Stomach smooth muscle (tissue), 2 donors: ENCODE measurements around the gene NUP210L.

ENCODE experiments used
- H3K27ac ChIP-seq: one replicate; pipeline ENCODE4 v1.7.0; 2013; ENCODE audit warnings: mild to moderate bottlenecking, low read length, inconsistent platforms
- H3K27me3 ChIP-seq, 2 donors: one replicate each; pipeline ENCODE4 v1.7.0; 2013; ENCODE audit warnings: low read length in 2 of 2; ENCODE audit not compliant: insufficient read depth in 2 of 2, control insufficient read depth in 1 of 2
- H3K36me3 ChIP-seq, 2 donors: one replicate each; pipeline ENCODE4 v1.7.0; 2013; ENCODE audit warnings: low read length in 2 of 2; ENCODE audit not compliant: control insufficient read depth in 2 of 2, insufficient read depth in 2 of 2
- H3K4me1 ChIP-seq: one replicate; pipeline ENCODE4 v1.7.0; 2013; ENCODE audit warnings: low read length; ENCODE audit not compliant: control insufficient read depth, insufficient read depth
- H3K4me3 ChIP-seq, 2 donors: one replicate each; pipeline ENCODE4 v1.7.0; 2013; ENCODE audit warnings: low read length in 2 of 2
- H3K9ac ChIP-seq, 2 donors: one replicate each; pipeline ENCODE4 v1.7.0; 2013; ENCODE audit warnings: low read length in 2 of 2, mild to moderate bottlenecking in 1 of 2
- H3K9me3 ChIP-seq, 2 donors: one replicate each; pipeline ENCODE4 v1.7.0; 2013; ENCODE audit warnings: low read length in 2 of 2; ENCODE audit not compliant: control insufficient read depth in 2 of 2
- donor health status: healthy.
- donor health status: Pancreatic carcinoma.

NUP210L gene

DNA sequence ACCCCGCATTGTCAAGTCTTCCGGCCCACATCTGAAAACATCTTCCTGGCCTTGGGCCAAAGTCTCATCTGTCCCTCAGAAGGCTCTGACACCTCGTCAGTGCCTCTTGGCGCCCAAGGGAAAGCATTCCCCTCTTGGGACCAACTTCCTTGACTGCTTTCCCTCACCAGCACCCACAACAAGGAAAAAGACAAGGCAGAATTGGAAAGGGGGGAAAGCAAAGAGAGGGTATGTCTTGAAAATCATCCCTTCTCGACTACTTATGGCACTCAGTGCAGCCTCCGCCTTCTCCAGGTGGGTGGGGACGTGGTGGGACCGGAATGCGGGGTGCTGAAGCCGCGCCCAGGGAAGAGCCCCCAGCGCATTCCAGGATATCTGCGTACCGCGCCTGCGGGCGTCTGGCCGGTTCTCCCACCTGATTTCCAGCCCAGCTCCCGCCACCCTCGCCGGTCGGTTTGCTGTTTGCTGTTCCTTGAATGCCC, 191.0 kb downstream of the NUP210L start:
- Histone ChIP-seq H3K27ac (peak overlapping the region; percentile 87), H3K4me3 (peak overlapping the region; percentile 88 to 93), H3K9me3 (no peaks in the 10 kb centered on the region), H3K27me3 (no peaks in the 10 kb centered on the region), H3K4me1 (peaks cover 47% of the 10 kb centered on the region), H3K36me3 (peaks cover 12 to 15% of the 10 kb centered on the region in 2 donors), H3K9ac (peak overlapping the region; percentile 90 to 93)

GRCh38 chr1:153963030-153963849, 191.6 kb downstream of the NUP210L start, which contains the start of gene SLC39A1:
TSS of gene SLC39A1 (minus strand) at chr1:153963537. CDS start at chr1:153962715, 822 bp downstream.
- Histone ChIP-seq H3K27ac (peak within 1 kb of the TSS; percentile 87), H3K9ac (peak within 1 kb of the TSS; percentile 90 to 93), H3K4me1 (peaks cover 44% of the 10 kb centered on the region), H3K4me3 (peak within 1 kb of the TSS; percentile 88 to 93), H3K27me3 (no peaks in the 10 kb centered on the region), H3K36me3 (peaks cover 12 to 15% of the 10 kb centered on the region in 2 donors), H3K9me3 (no peaks in the 10 kb centered on the region)

DNA sequence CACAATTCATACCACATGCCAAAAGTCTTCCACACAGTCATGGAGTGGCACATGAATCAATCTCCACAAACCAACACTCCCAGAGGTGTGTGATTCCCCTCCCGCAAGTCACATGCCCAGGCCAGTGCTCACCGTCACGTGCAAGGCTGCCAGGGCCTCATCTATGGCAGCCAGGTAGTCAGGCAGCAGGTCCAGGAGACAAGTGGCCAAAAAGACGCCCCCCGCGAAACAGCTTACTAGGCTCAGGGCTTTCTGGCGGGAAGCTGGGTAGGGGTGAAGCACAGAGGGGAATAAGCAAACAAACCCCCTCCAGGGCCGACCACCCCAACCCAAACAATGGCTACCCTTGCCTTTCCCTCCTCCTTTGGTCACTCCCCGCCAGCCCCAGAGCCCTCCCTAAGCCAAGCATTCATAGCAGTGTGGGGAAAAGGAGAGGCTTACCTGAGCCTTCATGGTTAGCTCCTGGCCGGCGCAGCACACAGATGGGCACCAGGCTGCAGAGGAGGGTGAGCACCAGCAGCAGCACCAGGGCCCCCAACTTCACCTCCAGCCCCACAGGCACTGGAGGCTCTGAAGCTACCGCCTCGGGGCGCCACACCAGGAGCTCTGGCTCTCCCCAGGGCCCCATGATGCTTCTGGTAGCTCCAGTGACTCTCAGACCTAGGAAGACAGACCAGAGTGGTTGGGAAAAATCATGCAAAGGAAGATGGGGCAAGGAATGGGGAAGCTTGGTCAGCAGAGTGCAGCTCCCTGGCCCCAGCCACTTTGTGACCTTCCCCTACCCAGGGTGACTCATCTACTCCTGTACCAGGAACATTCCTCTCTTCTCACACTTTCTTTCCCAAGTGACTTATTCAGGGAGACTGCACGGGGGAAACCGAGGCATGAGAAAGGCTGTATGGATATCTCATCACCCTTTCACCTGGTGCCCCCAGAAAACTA, 192.5 kb downstream of the NUP210L start:
- Histone ChIP-seq H3K9me3 (no peaks in the 10 kb centered on the region), H3K27ac (peak overlapping the region; percentile 87), H3K4me1 (peaks cover 44% of the 10 kb centered on the region), H3K36me3 (peaks cover 12 to 15% of the 10 kb centered on the region in 2 donors), H3K27me3 (no peaks in the 10 kb centered on the region), H3K9ac (peak overlapping the region; percentile 90 to 93), H3K4me3 (peak overlapping the region; percentile 88 to 93)

DNA sequence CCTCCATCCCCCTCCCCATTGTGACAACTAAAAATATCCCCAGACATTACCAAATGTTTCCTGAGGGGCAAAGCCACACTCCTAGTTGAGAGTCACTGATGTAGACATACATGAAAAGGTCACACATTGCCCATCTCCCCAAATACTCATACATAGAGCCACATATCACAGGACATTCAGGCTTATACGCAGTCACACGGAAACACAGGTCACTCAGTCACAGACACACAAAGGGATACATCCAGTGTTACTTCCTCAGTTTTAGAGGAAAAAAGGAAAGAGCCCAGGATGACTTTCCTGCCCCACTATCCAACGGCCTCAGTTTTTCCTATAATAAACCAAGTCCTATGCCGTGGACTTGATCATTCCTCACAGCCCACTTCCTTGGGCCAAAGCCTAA, 193.5 kb downstream of the NUP210L start:
- peaks cover 53% of the 10 kb centered on the region for H3K4me1 ChIP-seq
- no peaks in the 10 kb centered on the region for H3K27me3 ChIP-seq
- peak overlapping the region; percentile 88 to 93 for H3K4me3 ChIP-seq
- H3K27ac ChIP-seq, result peak overlapping the region; percentile 87
- H3K36me3 ChIP-seq, result peaks cover 12 to 15% of the 10 kb centered on the region in 2 donors
- peak overlapping the region in 1 of 2 donors; percentile 42 for H3K9ac ChIP-seq
- no peaks in the 10 kb centered on the region for H3K9me3 ChIP-seq

DNA sequence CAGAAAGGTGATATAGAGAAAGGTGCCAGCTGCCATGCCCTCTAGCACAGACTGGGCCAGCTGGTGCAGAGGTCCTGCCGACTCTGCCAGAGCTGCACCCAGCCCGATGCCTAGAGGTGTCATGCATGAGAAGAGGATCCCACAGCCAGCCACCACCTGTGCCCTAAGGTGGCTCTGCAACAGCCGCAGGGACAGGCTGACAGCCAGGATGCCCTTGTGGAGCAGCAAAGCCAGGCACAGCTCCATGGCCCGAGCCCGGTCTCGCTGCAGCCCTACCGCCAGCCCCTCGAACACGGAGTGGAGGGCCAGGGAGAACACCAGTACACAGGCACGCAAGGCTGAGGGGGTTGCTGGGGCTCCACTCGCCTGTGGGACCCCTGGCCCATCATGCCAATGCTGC, 194.7 kb downstream of the NUP210L start:
- Histone ChIP-seq H3K9ac (no peak overlapping the region), H3K27me3 (no peaks in the 10 kb centered on the region), H3K4me1 (peaks cover 62% of the 10 kb centered on the region), H3K36me3 (peaks cover 12 to 15% of the 10 kb centered on the region in 2 donors), H3K9me3 (no peaks in the 10 kb centered on the region), H3K27ac (peak overlapping the region; percentile 77), H3K4me3 (no peak overlapping the region)

DNA sequence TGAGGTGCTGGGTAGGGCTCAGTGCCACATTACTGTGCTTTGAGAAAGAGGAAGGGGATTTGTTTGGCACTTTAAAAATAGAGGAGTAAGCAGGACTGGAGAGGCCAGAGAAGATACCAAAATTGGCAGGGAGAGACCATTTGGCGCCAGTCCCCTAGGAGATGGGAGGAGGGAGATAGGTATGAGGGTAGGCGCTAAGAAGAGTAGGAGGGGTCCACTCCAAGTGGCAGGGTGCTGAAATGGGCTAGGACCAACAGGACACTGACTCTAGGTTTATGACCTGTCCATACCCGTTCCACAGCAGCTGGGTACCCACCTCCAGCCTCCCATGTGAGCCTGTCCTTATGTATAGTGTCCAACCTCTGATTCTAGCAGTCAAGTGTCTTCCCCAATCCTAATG, 195.4 kb downstream of the NUP210L start:
- H3K27ac ChIP-seq, result peak overlapping the region; percentile 77
- H3K9me3 ChIP-seq, result no peaks in the 10 kb centered on the region
- no peaks in the 10 kb centered on the region for H3K27me3 ChIP-seq
- peaks cover 64% of the 10 kb centered on the region for H3K4me1 ChIP-seq
- H3K36me3 ChIP-seq, result peaks cover 12 to 19% of the 10 kb centered on the region in 2 donors
- peak overlapping the region; percentile 13 to 85 for H3K9ac ChIP-seq
- peak overlapping the region in 1 of 2 donors; percentile 95 for H3K4me3 ChIP-seq

DNA sequence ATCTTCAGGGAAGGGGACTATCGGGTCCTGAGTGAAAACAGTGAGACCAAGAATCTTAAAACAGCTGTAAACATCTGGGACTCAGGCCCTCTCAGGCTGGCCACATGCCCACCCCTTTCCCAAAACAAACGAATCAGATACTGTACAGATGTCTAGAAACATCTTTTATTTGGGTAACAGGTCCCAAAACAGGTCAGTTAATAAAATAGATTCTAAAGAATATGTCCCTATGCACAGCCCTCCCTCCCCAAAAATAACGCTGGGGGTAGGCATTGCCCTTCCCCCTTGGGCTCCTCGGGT, 196.0 kb downstream of the NUP210L start:
- Histone ChIP-seq H3K27ac (peak overlapping the region; percentile 77), H3K36me3 (peaks cover 16 to 23% of the 10 kb centered on the region in 2 donors), H3K27me3 (no peaks in the 10 kb centered on the region), H3K4me1 (peaks cover 60% of the 10 kb centered on the region), H3K4me3 (peak overlapping the region; percentile 86 to 95), H3K9ac (peak overlapping the region; percentile 51 to 85), H3K9me3 (no peaks in the 10 kb centered on the region)

DNA sequence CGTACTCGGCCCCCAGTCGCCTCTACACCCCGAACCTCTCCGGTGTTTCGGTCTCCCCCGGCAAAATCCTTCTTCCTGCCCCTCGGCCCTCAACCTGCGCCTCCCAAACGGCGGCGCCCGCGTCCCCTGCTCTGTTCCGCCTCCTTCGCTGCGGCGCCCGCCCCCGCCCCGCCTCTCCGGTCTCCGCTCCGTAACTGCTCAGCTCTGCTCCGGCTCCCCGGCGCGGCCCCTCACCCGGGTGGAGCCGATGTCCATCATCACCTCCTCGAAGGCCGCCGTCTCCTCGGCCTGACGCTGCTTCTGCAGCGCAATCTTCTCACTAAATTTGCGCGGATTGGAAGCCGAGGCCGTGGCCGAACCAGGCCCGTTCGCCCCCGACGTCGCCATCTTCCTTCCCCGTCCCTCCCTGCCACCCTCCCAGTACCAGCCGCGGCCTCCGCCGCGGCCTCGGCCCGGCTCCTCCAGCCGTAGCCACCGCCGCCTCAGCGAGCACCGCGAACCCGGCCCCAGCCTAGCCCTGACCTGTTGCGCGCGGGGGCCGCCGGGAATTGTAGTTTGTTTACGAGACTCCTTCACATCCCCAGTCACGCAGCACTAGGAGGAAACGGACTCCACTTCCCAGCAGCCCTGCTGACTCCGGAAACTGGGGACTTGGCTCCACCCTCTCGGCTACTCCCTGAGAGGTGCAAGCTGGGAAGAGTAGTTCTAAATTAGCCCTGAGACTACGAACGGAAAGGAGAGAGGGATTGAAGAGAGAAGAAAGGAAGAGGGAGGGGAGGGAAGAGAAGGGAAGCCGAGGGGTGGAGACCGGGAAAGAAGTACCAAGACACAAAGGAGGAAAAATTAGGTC, 196.5 kb downstream of the NUP210L start, which contains the start of gene CRTC2:
CRTC2 (minus strand) TSS at position 502 of the 850 bp plus-strand sequence; CDS start at position 387, 115 bp downstream.
- Histone ChIP-seq H3K4me1 (peaks cover 60% of the 10 kb centered on the region), H3K4me3 (peak within 1 kb of the TSS; percentile 86 to 95), H3K27me3 (no peaks in the 10 kb centered on the region), H3K9ac (peak within 1 kb of the TSS; percentile 85 to 88), H3K36me3 (peaks cover 22 to 26% of the 10 kb centered on the region in 2 donors), H3K27ac (peak within 1 kb of the TSS; percentile 77), H3K9me3 (no peaks in the 10 kb centered on the region)

DNA sequence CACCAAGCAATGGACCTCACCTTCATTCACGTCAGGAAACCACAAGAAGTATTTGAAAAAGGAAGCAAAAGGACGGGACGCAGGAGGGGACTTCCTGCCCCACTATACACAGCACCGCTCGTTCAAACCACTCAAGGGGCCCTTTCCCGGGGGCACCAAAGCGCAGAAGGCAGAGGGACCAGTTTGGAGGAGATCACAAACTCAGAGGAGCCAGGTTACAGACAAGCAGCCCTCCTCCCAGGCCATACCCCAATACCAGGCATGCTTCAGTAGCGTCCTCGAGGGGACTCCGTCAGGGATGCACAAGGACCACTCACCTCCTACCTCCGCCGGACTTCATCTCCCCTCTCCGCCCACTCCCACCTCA, 197.1 kb downstream of the NUP210L start:
- Histone ChIP-seq H3K36me3 (peaks cover 22 to 26% of the 10 kb centered on the region in 2 donors), H3K9ac (peak overlapping the region; percentile 85 to 88), H3K4me1 (peaks cover 56% of the 10 kb centered on the region), H3K27me3 (no peaks in the 10 kb centered on the region), H3K27ac (peak overlapping the region; percentile 77), H3K4me3 (peak overlapping the region; percentile 86 to 95), H3K9me3 (no peaks in the 10 kb centered on the region)
